GM23338 (cell line): ENCODE results near the gene MYCBP2. TPM values are rescaled to one million over a fixed set of nuclear protein-coding genes. Genes with fewer than 3 reads are reported as not detected.

Experiments used
- ATAC-seq: fragments of 200-7000 bp; cut with Tn5 transposase; 3 replicates; pipeline ENCODE4 v1.9.1; 2020
- DNase-seq: peaks from one replicate; pipeline ENCODE4 v3.0.0-alpha.2; 2015; ENCODE audit warnings: low spot score
- H2AFZ ChIP-seq: fragments of 200-600 bp; sonication (generic); 2 replicates; pipeline ENCODE4 v1.8.0; 2016; ENCODE audit warnings: antibody characterized with exemption, mild to moderate bottlenecking, moderate library complexity
- H3F3A ChIP-seq: fragments of 200-600 bp; sonication (generic); replicated peaks from 2 replicates; pipeline ENCODE4 v1.8.0; 2017; ENCODE audit warnings: antibody characterized with exemption, mixed run types, low read depth
- H3K27ac ChIP-seq: fragments of 200-600 bp; sonication (generic); 2 replicates; pipeline ENCODE4 v1.6.1; 2016; ENCODE audit warnings: low read depth
- H3K27me3 ChIP-seq: fragments of 200-600 bp; sonication (generic); 2 replicates; pipeline ENCODE4 v1.8.0; 2016; ENCODE audit warnings: mild to moderate bottlenecking, mixed run types, moderate library complexity; ENCODE audit not compliant: insufficient read depth
- H3K36me3 ChIP-seq: fragments of 200-600 bp; sonication (generic); 2 replicates; pipeline ENCODE4 v1.8.0; 2016; ENCODE audit warnings: mild to moderate bottlenecking; ENCODE audit not compliant: insufficient read depth
- H3K4me1 ChIP-seq: fragments of 200-600 bp; sonication (generic); 2 replicates; pipeline ENCODE4 v1.8.0; 2016; ENCODE audit warnings: mild to moderate bottlenecking, moderate library complexity; ENCODE audit not compliant: insufficient read depth
- H3K4me2 ChIP-seq: fragments of 200-600 bp; sonication (generic); 2 replicates; pipeline ENCODE4 v1.7.1; 2017; ENCODE audit warnings: mixed run types
- H3K4me3 ChIP-seq: fragments of 200-600 bp; sonication (generic); 2 replicates; pipeline ENCODE4 v1.6.1; 2016; ENCODE audit warnings: mixed run types
- H3K79me2 ChIP-seq: fragments of 200-600 bp; sonication (generic); replicated peaks from 2 replicates; pipeline ENCODE4 v1.8.0; 2017; ENCODE audit warnings: mild to moderate bottlenecking; ENCODE audit not compliant: insufficient read depth
- H3K9me2 ChIP-seq: fragments of 200-600 bp; sonication (generic); 2 replicates; pipeline ENCODE4 v1.8.0; 2017; ENCODE audit not compliant: insufficient read depth
- H4K20me1 ChIP-seq: fragments of 200-600 bp; sonication (generic); replicated peaks from 2 replicates; pipeline ENCODE4 v1.8.0; 2017; ENCODE audit warnings: mild to moderate bottlenecking; ENCODE audit not compliant: insufficient read depth
- H3K27ac Mint-ChIP-seq: 2 replicates; pipeline ENCODE4 v1.8.0; 2020; ENCODE audit warnings: inconsistent platforms, mild to moderate bottlenecking, moderate library complexity, mixed read lengths
- H3K27me3 Mint-ChIP-seq: 3 replicates; pipeline ENCODE4 v1.8.0; 2022; ENCODE audit warnings: low read depth, mild to moderate bottlenecking, moderate library complexity, mixed read lengths, inconsistent platforms; ENCODE audit not compliant: insufficient read depth, poor library complexity
- H3K36me3 Mint-ChIP-seq: 3 replicates; pipeline ENCODE4 v1.8.0; 2021; ENCODE audit warnings: low read depth, mild to moderate bottlenecking, inconsistent platforms, moderate library complexity, mixed read lengths
- H3K4me1 Mint-ChIP-seq: 3 replicates; pipeline ENCODE4 v1.8.0; 2020; ENCODE audit warnings: mild to moderate bottlenecking, inconsistent platforms, mixed read lengths
- H3K4me3 Mint-ChIP-seq: 3 replicates; pipeline ENCODE4 v1.8.0; 2021; ENCODE audit warnings: moderate library complexity, mild to moderate bottlenecking, inconsistent platforms, mixed read lengths
- H3K9me3 Mint-ChIP-seq: 3 replicates; pipeline ENCODE4 v1.8.0; 2020; ENCODE audit warnings: moderate library complexity, mild to moderate bottlenecking, inconsistent platforms, mixed read lengths
- CREB1 ChIP-seq: fragments of 250-450 bp; sonication (Bioruptor Pico); IDR thresholded peaks from 2 replicates; pipeline ENCODE4 v1.5.0; 2020; ENCODE audit warnings: low read depth, mild to moderate bottlenecking, moderate library complexity
- EZH2 ChIP-seq: fragments of 200-600 bp; sonication (generic); IDR thresholded peaks from one replicate; pipeline ENCODE4 v1.8.0; 2017; ENCODE audit warnings: antibody characterized with exemption, mild to moderate bottlenecking, low read depth; ENCODE audit not compliant: unreplicated experiment
- EZH2phosphoT487 ChIP-seq: fragments of 200-600 bp; sonication (generic); IDR thresholded peaks from one replicate; pipeline ENCODE4 v1.8.1; 2018; ENCODE audit warnings: antibody characterized with exemption; ENCODE audit not compliant: unreplicated experiment
- NANOG ChIP-seq: IDR thresholded peaks from 2 replicates; pipeline ENCODE4 v1.6.1; 2016; ENCODE audit warnings: antibody characterized with exemption, borderline replicate concordance
- POLR2AphosphoS5 ChIP-seq: IDR thresholded peaks from 2 replicates; pipeline ENCODE4 v1.6.1; 2016; ENCODE audit warnings: antibody characterized with exemption, low read depth
- STAT1 ChIP-seq: IDR thresholded peaks from one replicate; pipeline ENCODE4 v1.6.1; 2016; ENCODE audit warnings: antibody characterized with exemption; ENCODE audit not compliant: unreplicated experiment
- ZNF114 ChIP-seq: fragments of 250-450 bp; sonication (Bioruptor Pico); IDR thresholded peaks from 2 replicates; pipeline ENCODE4 v1.5.0; 2020; ENCODE audit warnings: mild to moderate bottlenecking, moderate library complexity
- ZNF331 ChIP-seq: fragments of 250-450 bp; sonication (Bioruptor Pico); IDR thresholded peaks from 2 replicates; pipeline ENCODE4 v1.5.0; 2020; ENCODE audit warnings: low read depth, mild to moderate bottlenecking, moderate library complexity
- polyA plus RNA-seq: library from polyadenylated mRNA; unstranded; fragments of >200 nt; fragmentation: Nextera tagmentation; extraction: Ambion mirVana; gene quantifications from 2 replicates; pipeline ENCODE4 v1.2.1, GENCODE V29; 2016
- total RNA-seq: library from RNA; depleted of rRNA; stranded (reverse); fragments of >200 nt; shearing (Covaris generic); gene quantifications from 2 replicates; pipeline ENCODE4 v1.2.3, GENCODE V29; 2014
- TF ChIP-seq, protein P1 (sequence below), 2 experiments: fragments of 200-600 bp in 1 of 2; sonication (generic) in 1 of 2; conservative IDR thresholded peaks; 2 replicates each; pipeline versions ENCODE4 v1.5.1 to v1.6.1; 2016 to 2017; ENCODE audit warnings: antibody characterized with exemption in 2 of 2, low read depth in 2 of 2, mild to moderate bottlenecking in 2 of 2, moderate library complexity in 1 of 2
- TF ChIP-seq, protein P2 (sequence below): IDR thresholded peaks from 2 replicates; pipeline ENCODE4 v1.6.1; 2016; ENCODE audit warnings: antibody characterized with exemption

Gene MYCBP2
- total and polyA plus RNA-seq, 2 experiments from 2014 or later: 54.6 to 77.2 TPM

DNA sequence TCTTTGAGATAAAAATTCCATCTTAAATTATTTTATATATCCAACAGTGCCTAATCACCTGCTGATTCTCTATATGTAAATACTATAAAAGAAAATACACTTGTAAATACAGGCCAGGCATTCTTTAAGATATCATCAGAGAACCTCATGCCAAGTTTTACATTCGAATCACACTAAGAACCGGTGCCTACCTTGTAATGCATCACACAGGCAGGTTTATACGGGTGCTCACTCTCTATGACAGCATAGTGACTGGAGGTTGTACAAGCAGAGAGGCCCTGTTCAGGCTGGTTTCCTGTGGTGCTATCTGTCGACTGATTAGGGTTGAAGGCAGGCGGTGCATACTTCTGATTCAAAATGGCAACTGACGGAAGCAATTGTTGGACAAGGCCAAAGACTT lies 158.7 kb downstream of the MYCBP2 start:
- no peak overlapping the region for H3K4me2 ChIP-seq
- no peak for ATAC-seq
- Mint-ChIP-seq H3K27ac (no peak overlapping the region), H3K27me3 (no peaks in the 10 kb centered on the region), H3K4me1 (no peaks in the 10 kb centered on the region), H3K9me3 (no peaks in the 10 kb centered on the region), H3K36me3 (peaks cover 9% of the 10 kb centered on the region; the same call in 2 of the 3 replicates), H3K4me3 (no peak overlapping the region)
- no peaks in the 10 kb centered on the region for H3F3A ChIP-seq
- H3K36me3 ChIP-seq: peaks cover 5% of the 10 kb centered on the region; the same call in 1 of the 2 replicates
- no peak overlapping the region for H2AFZ ChIP-seq
- H4K20me1 ChIP-seq: no peaks in the 10 kb centered on the region; the same call in 1 of the 2 replicates
- H3K4me3 ChIP-seq: no peak overlapping the region
- no peaks in the 10 kb centered on the region for H3K27me3 ChIP-seq
- H3K9me2 ChIP-seq: no peaks in the 10 kb centered on the region
- TF ChIP-seq EZH2phosphoT487 (no peak), CREB1 (CRISPR knock-in tag) (no peak), POLR2AphosphoS5 (no peak), NANOG (no peak)
- TF ChIP-seq, protein P1, sequence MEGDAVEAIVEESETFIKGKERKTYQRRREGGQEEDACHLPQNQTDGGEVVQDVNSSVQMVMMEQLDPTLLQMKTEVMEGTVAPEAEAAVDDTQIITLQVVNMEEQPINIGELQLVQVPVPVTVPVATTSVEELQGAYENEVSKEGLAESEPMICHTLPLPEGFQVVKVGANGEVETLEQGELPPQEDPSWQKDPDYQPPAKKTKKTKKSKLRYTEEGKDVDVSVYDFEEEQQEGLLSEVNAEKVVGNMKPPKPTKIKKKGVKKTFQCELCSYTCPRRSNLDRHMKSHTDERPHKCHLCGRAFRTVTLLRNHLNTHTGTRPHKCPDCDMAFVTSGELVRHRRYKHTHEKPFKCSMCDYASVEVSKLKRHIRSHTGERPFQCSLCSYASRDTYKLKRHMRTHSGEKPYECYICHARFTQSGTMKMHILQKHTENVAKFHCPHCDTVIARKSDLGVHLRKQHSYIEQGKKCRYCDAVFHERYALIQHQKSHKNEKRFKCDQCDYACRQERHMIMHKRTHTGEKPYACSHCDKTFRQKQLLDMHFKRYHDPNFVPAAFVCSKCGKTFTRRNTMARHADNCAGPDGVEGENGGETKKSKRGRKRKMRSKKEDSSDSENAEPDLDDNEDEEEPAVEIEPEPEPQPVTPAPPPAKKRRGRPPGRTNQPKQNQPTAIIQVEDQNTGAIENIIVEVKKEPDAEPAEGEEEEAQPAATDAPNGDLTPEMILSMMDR (conservative IDR thresholded peaks at IDR 0.05; ENCODE audit: low read depth in 2 of 2): no peak
- H3K27ac ChIP-seq: no peak overlapping the region
- no peaks in the 10 kb centered on the region for H3K79me2 ChIP-seq
- H3K4me1 ChIP-seq: no peaks in the 10 kb centered on the region
- DNase-seq: no peak

DNA sequence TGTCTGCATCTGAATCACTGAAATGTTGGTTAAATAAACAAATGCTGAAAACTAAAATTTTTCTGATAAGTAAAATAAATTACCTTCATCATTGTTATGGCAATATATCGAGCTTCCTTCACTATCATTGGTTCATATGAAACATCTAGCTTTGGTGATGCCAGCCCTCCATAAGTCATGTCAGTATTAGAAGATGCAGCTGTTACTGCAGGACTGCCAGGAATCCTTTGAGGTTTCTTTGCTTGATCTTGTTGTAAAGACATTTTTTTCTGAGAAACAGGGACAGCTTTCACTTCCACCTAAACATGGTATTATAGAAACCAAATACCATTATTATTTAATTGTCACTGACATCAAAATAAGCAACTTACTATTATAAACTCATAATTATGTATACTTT lies 176.2 kb downstream of the MYCBP2 start:
- H3K4me2 ChIP-seq: no peak overlapping the region
- H3K27ac ChIP-seq: no peak overlapping the region
- H3K4me1 ChIP-seq: no peaks in the 10 kb centered on the region
- Mint-ChIP-seq H3K4me1 (no peaks in the 10 kb centered on the region), H3K27ac (no peak overlapping the region), H3K27me3 (no peaks in the 10 kb centered on the region), H3K9me3 (no peaks in the 10 kb centered on the region), H3K36me3 (no peaks in the 10 kb centered on the region), H3K4me3 (no peak overlapping the region)
- H3K36me3 ChIP-seq: no peaks in the 10 kb centered on the region
- no peaks in the 10 kb centered on the region for H3K27me3 ChIP-seq
- no peaks in the 10 kb centered on the region for H4K20me1 ChIP-seq
- no peak overlapping the region for H2AFZ ChIP-seq
- no peak for DNase-seq
- no peak overlapping the region for H3K4me3 ChIP-seq
- no peaks in the 10 kb centered on the region for H3K79me2 ChIP-seq
- no peaks in the 10 kb centered on the region for H3F3A ChIP-seq
- TF ChIP-seq, protein P2, sequence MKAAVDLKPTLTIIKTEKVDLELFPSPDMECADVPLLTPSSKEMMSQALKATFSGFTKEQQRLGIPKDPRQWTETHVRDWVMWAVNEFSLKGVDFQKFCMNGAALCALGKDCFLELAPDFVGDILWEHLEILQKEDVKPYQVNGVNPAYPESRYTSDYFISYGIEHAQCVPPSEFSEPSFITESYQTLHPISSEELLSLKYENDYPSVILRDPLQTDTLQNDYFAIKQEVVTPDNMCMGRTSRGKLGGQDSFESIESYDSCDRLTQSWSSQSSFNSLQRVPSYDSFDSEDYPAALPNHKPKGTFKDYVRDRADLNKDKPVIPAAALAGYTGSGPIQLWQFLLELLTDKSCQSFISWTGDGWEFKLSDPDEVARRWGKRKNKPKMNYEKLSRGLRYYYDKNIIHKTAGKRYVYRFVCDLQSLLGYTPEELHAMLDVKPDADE: no peak
- TF ChIP-seq CREB1 (CRISPR knock-in tag) (no peak), STAT1 (no peak), EZH2phosphoT487 (no peak), ZNF331 (no peak)
- H3K9me2 ChIP-seq: no peaks in the 10 kb centered on the region
- no peak for ATAC-seq

DNA sequence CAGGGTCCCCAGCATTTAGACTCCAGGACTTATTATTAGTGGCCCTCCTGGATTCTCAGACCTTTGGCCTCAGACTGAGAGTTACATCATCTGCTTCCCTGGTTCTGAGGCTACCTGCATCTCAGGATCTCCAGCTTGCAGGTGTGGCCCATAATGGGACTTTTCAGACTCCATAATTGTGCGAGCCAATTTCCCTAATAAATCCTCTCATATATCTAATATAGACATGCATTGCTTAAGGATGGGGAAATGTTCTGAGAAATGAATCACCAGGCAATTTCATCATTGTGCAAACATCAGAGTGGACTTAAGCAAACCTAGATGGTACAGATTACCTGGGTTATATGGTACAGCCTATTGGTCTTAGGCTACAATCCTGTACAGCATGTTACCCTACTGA lies 183.5 kb downstream of the MYCBP2 start:
- Histone ChIP-seq H3K4me2 (no peak overlapping the region), H4K20me1 (no peaks in the 10 kb centered on the region), H3K4me3 (no peak overlapping the region), H3K79me2 (no peaks in the 10 kb centered on the region), H3K27me3 (no peaks in the 10 kb centered on the region), H3K27ac (no peak overlapping the region), H3K4me1 (no peaks in the 10 kb centered on the region), H2AFZ (no peak overlapping the region), H3K9me2 (no peaks in the 10 kb centered on the region), H3K36me3 (no peaks in the 10 kb centered on the region; the same call in 1 of the 2 replicates), H3F3A (no peaks in the 10 kb centered on the region)
- peaks cover 3% of the 10 kb centered on the region for H3K36me3 Mint-ChIP-seq
- H3K27me3 Mint-ChIP-seq: peaks cover 2% of the 10 kb centered on the region
- H3K27ac Mint-ChIP-seq: no peak overlapping the region
- DNase-seq: no peak
- ATAC-seq: no peak
- no peaks in the 10 kb centered on the region for H3K4me1 Mint-ChIP-seq
- no peak overlapping the region for H3K4me3 Mint-ChIP-seq
- no peaks in the 10 kb centered on the region for H3K9me3 Mint-ChIP-seq
- TF ChIP-seq EZH2 (no peak), ZNF114 (CRISPR knock-in tag) (no peak), EZH2phosphoT487 (no peak), POLR2AphosphoS5 (no peak), ZNF331 (no peak), STAT1 (no peak), NANOG (no peak)
- TF ChIP-seq, protein P1 (conservative IDR thresholded peaks at IDR 0.05; ENCODE audit: low read depth in 2 of 2): no peak
